ENCODE measurements around the gene TSPAN16. TPM values are rescaled to one million over a fixed set of nuclear protein-coding genes. Genes with fewer than 3 reads are reported as not detected.
A peak's percentile ranks its signal among the peaks of the same experiment; 100 is the strongest.

The TSPAN16 gene
- total RNA-seq, 1 donor from 2014 or later: not detected

- Histone ChIP-seq H3K9me3 (replicated peaks) (no peaks in the 10 kb centered on the region), H3K36me3 (no peaks in the 10 kb centered on the region), H3K4me1 (peaks cover 42% of the 10 kb centered on the region), H3K27me3 (ENCODE audit: low read depth) (no peaks in the 10 kb centered on the region), H3K27ac (replicated peaks) (peak overlapping the region; percentile 92), H3K4me3 (no peak overlapping the region)
- DNase-seq: no peak
- TF ChIP-seq CTCF (IDR thresholded peaks at IDR 0.05; ENCODE audit: borderline replicate concordance): no peak
- intact Hi-C loops (cut with micrococcal nuclease): no loop called here
These were observed 26.6 kb upstream of the TSPAN16 start for GRCh38 chr19:11269408-11269807.

GRCh38 chr19:11273296-11273695 is 22.7 kb upstream of the TSPAN16 start:
- H3K36me3 ChIP-seq: no peaks in the 10 kb centered on the region
- H3K27me3 ChIP-seq (ENCODE audit: low read depth): no peaks in the 10 kb centered on the region
- H3K4me3 ChIP-seq: no peak overlapping the region
- intact Hi-C loops (cut with micrococcal nuclease): no loop called here
- DNase-seq: no peak
- H3K9me3 ChIP-seq (replicated peaks): no peaks in the 10 kb centered on the region
- H3K4me1 ChIP-seq: peaks cover 24% of the 10 kb centered on the region
- TF ChIP-seq CTCF (IDR thresholded peaks at IDR 0.05; ENCODE audit: borderline replicate concordance): no peak
- H3K27ac ChIP-seq (replicated peaks): peak overlapping the region; percentile 77

- intact Hi-C loops (cut with micrococcal nuclease): no loop called here
- Histone ChIP-seq H3K4me3 (no peak overlapping the region), H3K27me3 (ENCODE audit: low read depth) (no peaks in the 10 kb centered on the region)
These were observed 22.0 kb upstream of the TSPAN16 start for GRCh38 chr19:11273989-11274388.

GRCh38 chr19:11274533-11275086 is 21.4 kb upstream of the TSPAN16 start:
- no peaks in the 10 kb centered on the region for H3K27me3 ChIP-seq (ENCODE audit: low read depth)
- H3K36me3 ChIP-seq: no peaks in the 10 kb centered on the region
- peaks cover 23% of the 10 kb centered on the region for H3K4me1 ChIP-seq
- H3K4me3 ChIP-seq: no peak overlapping the region
- no peak for DNase-seq
- H3K9me3 ChIP-seq (replicated peaks): no peaks in the 10 kb centered on the region
- no peak overlapping the region for H3K27ac ChIP-seq (replicated peaks)
- intact Hi-C loops (cut with micrococcal nuclease): no loop called here
- TF ChIP-seq CTCF (IDR thresholded peaks at IDR 0.05; ENCODE audit: borderline replicate concordance): no peak

More at GRCh38 chr19:11273989-11274388, 22.0 kb upstream of the TSPAN16 start:
- H3K36me3 ChIP-seq: no peaks in the 10 kb centered on the region
- TF ChIP-seq CTCF (IDR thresholded peaks at IDR 0.05; ENCODE audit: borderline replicate concordance): no peak
- no peak for DNase-seq
- H3K4me1 ChIP-seq: peaks cover 23% of the 10 kb centered on the region
- no peaks in the 10 kb centered on the region for H3K9me3 ChIP-seq (replicated peaks)
- no peak overlapping the region for H3K27ac ChIP-seq (replicated peaks)

GRCh38 chr19:11278670-11279069 is 17.3 kb upstream of the TSPAN16 start:
- H3K9me3 ChIP-seq (replicated peaks): no peaks in the 10 kb centered on the region
- intact Hi-C loops (cut with micrococcal nuclease): no loop called here
- H3K27ac ChIP-seq (replicated peaks): peak overlapping the region; percentile 51
- no peak overlapping the region for H3K4me3 ChIP-seq
- peaks cover 20% of the 10 kb centered on the region for H3K4me1 ChIP-seq
- no peak for DNase-seq
- H3K27me3 ChIP-seq (ENCODE audit: low read depth): no peaks in the 10 kb centered on the region
- no peaks in the 10 kb centered on the region for H3K36me3 ChIP-seq
- TF ChIP-seq CTCF (IDR thresholded peaks at IDR 0.05; ENCODE audit: borderline replicate concordance): no peak
